ENCODE results near the gene CHAF1A.

- TF ChIP-seq CTCF (conservative IDR thresholded peaks at IDR 0.05; ENCODE audit: low read length) (no peak), EZH2phosphoT487 (IDR thresholded peaks at IDR 0.05; ENCODE audit: borderline replicate concordance) (no peak)
Measured at GRCh38 chr19:4456476-4456842, 54.0 kb downstream of the CHAF1A start.
